Amniotic stem cell (primary cell): ENCODE measurements around the gene XRCC4.

ENCODE experiments used
- DNase-seq: peaks from one replicate; lab custom pipeline; 2025; lab: John Stamatoyannopoulos, UW

Gene XRCC4

DNA sequence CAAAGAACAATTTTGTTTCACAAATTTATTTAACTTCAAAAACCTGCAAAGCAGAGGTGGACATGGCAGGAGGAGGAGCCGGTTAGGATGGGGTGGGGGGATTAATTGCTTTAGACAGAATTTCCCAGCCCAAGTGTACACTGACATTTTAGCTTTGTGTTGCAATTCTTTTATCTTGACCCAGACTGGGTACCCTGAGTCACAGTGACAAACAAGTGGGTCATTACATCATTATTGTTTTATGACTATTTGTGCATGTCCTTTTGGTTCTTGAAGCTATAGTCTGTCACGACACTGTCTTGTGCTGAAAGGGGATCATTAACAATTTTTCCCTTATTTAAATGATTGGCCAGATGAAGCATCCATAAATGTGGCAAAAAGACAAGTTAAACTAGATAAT is 309.7 kb downstream of the XRCC4 start:
- no peak for DNase-seq

DNA sequence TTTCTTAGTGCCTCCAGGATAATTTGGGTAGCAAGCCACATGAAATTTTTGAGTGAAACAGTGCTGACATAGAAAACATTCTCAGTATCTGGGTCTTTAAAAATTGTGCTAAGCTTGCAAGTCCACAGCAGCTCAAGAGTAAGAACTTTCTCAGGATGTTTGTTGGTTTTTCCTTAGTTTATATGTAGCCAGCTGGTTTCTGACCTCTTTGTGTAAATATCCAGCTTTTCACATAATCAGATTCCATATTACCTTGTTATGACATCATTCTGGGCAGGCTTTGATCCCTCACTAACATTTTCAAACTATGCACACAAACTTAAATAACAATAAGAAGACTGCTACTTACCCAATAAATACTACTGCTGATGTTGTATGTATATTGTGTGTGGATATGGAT is 311.3 kb downstream of the XRCC4 start:
- DNase-seq, result no peak

DNA sequence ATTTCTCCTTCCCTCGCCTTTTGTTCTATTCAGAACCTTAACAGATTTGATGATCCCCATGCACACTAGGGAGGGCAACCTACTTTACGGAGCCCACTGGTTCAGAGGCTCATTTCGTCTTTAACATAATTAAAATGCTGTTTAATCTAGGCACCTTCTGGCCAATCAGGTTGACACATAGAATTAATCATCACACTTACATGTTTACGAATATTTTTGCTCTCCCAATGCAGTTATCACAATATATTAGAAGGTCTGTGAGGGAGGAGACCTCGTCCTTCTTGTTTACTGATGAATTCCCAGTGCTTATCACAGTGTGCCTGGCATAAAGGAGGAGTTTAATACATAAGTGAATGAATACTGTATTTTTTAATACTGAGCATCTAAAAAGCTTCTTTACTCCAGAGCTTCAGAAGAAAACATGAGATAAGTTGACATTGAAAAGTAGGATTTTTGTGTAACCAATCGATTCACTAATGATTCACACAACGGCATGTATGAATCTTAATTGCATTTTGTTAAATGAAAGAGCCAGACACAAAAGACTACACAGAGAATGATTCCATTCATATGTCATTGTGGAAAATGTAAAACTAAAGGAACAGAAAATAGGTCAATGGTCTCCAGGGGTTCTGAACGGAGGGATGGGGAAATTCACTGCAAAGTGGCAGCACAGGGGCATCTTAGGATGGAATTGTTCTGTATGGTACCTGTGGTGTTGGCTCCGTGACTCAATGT is 315.6 kb downstream of the XRCC4 start:
- no peak for DNase-seq

DNA sequence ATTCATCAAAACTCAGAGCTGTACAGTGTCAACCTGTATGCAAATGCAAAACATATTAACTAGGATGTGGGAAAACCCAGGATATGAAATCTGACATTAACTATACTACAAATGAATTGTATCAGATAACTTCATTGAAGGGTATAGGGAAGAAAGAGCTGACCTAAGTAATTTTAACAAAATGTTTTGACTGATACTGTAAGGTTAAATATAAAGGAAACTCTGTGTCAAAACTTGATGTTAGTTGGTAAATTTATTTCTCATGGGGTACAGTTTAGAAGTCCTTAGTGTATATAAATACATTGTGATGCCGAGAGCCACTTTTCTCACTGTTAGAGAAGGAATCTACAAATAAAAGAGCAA is 316.1 kb downstream of the XRCC4 start:
- DNase-seq, result no peak

DNA sequence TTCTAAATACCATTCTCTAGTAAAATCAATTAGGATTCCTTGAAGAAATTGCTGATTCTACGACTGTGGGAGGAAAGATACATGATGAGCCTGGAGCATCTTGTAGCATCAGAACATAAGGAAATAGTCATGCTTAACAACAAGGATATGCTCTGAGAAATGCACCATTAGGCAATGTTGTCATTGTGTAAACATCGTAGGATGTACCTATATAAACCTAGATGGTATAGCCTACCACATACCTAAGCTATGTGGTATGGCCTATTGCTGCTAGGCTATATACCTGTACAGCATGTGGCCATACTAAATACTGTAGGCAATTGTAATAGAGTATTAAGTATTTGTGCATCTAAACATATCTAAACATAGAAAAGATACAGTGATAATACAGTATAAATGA is 316.8 kb downstream of the XRCC4 start:
- no peak for DNase-seq

DNA sequence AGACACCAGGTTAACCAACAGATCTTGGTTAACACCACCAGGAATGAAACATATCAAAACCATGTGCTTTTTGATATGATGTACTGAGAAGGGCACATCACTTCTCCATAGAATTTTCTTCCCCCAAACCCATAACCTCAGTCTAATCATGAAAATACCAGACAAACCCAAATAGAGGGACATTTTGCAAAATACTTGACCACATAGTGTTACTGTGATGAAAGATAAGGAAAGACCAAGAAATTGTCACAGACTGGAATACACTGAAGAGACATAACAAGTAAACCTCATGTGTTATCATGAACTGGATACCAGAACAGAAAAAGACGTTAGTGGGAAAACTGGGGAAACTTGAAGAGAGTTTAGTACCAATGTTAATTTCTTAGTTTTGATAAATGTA is 319.3 kb downstream of the XRCC4 start:
- DNase-seq, result no peak

DNA sequence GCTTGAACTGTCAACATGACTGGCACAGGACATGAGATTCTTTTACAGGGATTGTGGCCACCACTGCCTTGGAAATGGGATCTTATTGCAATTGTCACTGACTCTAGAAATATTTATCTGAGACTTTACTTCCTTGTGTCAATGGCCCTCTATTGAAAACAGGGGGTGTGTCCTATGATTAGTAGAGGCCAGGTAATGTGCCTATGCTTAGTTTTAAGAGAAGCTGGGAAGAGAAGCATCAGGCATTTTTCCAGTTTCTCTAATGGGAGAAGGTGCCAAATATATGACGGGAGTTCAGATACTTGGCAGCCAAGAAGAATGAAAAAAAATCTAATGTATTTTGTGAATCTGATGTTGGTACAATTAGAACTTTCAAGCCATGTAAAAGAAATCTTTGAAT is 320.3 kb downstream of the XRCC4 start:
- no peak for DNase-seq

DNA sequence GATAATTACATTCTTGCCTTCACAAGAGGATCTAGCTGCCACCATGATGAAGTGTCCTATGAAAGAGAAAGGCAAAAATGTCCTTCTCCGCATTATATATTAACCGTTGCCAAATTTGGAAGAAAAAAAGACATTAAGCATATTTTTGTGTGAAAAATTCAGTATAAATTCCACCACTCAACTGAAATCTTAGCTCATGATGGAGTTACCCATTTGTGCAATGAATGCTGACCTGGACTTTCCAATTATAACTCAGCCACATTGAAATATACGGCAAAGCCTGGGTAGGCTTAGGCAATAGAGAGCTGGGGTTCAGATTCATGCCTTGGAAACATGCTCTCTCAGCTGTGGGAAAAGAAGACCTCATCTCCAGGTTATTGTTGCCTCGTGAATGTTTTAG is 322.9 kb downstream of the XRCC4 start:
- DNase-seq, result no peak

DNA sequence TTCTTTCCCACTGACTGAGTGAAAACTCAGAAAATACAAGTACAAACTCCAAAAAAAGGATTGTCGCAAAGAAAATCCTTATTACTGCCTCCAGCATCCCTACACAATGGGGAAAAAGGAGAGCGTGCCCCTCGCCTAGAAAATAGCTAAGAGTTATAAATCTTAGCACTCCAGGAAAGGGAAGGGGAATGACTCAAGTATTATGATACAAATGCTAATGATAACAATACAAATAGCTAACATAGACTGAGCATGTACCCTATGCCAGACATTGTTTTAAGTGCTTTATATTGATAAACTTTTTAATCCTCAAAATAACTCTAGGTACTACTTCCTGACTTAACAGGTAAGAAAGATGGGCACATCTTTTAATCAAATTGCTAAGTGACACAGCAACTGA is 323.4 kb downstream of the XRCC4 start:
- DNase-seq, result no peak

DNA sequence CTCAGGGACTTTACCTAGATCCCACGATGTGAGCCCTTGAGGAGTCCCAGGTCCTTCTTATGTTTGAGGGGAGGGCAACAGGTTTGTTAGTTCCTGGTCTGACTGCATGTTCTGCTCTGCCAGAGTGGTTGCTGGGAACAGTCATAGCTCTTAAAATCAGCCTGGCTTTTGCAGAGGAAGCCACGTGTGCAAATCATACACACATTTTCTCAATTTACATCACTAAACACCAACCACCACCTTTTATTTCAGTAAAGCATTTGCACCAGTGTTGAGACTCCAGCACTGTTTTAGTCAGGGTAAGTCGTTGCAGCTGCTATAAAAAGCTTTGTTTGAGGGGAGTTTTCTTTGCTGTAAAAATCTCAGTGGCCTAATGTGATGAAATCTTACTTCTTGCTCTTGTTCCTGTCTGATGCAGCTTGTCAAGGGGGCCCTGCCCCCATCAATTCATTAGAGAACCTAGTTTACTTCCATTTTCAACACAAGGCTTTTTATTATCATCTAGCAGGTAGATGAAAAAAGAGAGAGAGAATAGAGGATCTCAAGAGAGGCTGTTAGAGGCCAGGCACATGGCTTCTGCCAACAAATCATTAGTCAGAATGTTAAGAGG is 323.9 kb downstream of the XRCC4 start:
- DNase-seq, result no peak

DNA sequence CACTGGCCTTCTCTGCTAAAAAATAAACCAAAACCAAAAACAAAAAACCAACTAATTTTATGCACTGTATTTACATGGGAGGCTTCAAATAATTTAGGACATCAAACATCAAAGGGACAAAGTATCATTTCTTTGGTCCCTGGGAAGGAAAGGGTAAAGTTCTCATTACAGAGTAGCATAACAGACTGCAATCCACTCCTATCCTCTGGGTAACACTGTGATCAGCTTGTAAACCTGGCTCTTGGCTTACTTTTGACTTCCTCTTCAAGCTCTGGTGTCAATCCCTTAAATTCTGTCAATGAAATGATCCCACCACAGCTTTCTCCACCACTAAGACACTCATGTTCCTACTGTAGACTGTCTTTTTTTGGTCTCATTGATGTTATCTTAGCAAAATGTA is 324.4 kb downstream of the XRCC4 start:
- DNase-seq, result no peak
